SH-SY5Y (cell line): ENCODE data around the gene FST.

ENCODE experiments used
- GATA2 ChIP-seq: IDR thresholded peaks from 2 replicates; pipeline ENCODE4 v1.6.1; 2011; ENCODE audit warnings: mild to moderate bottlenecking, low read depth, low read length
- GATA3 ChIP-seq: IDR thresholded peaks from 2 replicates; pipeline ENCODE4 v1.6.1; 2011; ENCODE audit warnings: low read depth, mild to moderate bottlenecking, low read length, moderate library complexity

DNA sequence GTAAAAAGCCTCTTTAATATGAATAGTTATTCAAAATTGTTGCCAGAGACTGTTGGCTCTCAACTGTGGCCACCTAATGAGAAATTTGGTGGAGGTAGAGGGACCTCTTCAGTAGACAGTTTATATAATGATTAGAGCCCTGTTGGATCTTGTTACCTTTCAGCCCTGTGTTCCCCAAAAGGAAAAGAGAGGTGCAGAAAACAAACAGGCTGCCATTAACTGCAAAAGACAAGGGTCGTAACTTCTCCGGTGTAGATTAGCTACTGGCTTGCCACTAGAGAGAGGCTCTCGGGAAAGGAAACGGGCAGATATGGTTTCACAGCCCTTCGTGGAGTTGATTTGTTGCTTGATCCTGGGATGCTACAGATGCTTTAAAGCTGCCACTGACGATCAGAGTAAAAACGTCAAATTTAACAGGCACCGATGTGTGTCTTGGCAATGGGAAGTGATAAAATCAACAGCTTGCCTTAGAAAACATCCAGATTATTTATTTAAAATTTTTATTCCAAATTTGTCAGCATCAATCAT lies 7.8 kb downstream of the FST start:
- TF ChIP-seq GATA3 (no peak), GATA2 (no peak)
